Non-pigmented ciliary epithelial cell (primary cell): ENCODE measurements around the gene EPHA4.

Experiments
- DNase-seq: peaks from one replicate; pipeline ENCODE4 v3.0.0-alpha.2; 2010; ENCODE audit warnings: low read depth

EPHA4 gene

GRCh38 chr2:221572219-221572820 lies at the start of gene EPHA4:
EPHA4 (minus strand) TSS chr2:221572304; CDS start chr2:221572248, 56 bp downstream.
- DNase-seq: no peak

DNA sequence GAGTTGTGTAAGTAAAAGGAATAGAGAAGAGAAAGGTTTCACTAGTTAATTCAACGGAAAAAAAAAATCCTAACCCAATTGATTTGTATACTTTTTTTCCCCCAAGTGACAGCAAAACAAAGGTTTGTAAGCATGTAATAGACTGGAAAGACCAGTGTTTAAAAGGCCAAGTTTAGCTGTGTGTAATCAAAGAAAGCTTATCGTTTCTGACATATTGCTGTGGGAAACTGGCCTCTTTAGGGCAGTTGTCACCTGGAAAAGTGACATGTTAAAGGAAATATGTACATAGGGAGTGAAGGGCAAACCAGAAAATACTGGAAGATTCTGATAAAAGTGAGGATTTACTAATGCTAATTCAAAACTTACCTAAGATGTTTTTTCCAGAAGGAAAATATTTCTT lies 45.9 kb upstream of the EPHA4 start:
- no peak for DNase-seq

- no peak for DNase-seq
Measured at GRCh38 chr2:221616561-221616960, 44.5 kb upstream of the EPHA4 start.

DNA sequence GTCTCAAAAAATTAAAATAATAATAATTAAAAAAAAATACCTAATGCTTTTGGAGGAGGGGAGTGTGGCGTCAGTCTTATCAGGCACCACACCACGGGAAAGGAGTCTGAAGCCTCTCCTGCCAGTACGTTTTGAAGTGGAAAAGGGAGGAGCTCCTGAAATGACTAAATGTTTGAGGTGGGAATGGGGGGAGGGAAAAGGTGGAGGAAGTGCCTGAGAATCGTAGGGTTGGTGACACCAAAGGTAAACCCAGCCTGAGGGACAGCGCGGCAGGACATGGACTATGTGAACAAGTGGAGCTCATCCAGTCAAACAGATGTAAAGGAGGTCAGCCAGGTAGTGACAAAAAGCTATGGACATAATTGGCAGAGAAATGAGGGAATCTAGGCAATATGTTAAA lies 42.2 kb upstream of the EPHA4 start:
- no peak for DNase-seq

GRCh38 chr2:221612800-221613199 lies 40.7 kb upstream of the EPHA4 start:
- DNase-seq: no peak

DNA sequence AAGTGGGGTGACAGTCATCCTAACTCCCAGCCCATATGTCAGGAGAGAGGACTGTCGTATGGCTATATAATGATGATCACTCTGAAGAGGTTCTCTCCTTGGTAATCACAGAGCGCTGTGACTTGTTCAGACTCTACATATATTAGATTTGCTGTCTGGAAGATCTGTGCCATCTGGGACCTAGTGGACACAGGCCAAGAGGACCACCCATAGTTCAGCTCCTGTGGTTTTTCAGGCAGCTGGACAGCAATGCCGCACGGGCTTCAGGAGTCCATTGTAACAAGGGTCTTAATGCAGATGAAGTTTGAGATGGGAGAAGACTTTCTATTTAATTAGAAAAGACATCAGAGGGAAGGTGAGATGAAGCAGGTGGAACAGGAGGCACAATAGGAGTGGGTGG lies 40.1 kb upstream of the EPHA4 start:
- no peak for DNase-seq

- no peak for DNase-seq
Measured at GRCh38 chr2:221610675-221611074, 38.6 kb upstream of the EPHA4 start.

GRCh38 chr2:221610255-221610654 lies 38.2 kb upstream of the EPHA4 start:
- no peak for DNase-seq

- DNase-seq: no peak
Measured at GRCh38 chr2:221608442-221608841, 36.3 kb upstream of the EPHA4 start.

DNA sequence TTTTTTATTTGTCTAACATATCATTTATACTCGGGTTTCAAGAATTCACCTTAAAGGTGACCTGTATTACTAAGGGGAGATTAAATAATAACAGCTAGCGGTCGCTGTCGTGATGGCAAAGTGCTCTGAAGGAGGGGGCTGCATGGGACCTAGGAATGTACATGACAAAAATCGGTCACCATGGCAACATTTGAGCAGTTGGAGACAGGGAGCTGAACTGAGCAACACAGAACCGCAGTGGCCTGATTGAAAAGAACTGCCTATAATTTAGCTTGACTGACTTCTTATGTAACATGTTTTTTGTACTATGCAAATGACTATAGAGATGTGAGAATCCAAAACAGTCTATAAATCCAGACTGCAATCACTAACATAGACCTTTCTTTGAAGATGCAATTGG lies 34.3 kb upstream of the EPHA4 start:
- DNase-seq: no peak

DNA sequence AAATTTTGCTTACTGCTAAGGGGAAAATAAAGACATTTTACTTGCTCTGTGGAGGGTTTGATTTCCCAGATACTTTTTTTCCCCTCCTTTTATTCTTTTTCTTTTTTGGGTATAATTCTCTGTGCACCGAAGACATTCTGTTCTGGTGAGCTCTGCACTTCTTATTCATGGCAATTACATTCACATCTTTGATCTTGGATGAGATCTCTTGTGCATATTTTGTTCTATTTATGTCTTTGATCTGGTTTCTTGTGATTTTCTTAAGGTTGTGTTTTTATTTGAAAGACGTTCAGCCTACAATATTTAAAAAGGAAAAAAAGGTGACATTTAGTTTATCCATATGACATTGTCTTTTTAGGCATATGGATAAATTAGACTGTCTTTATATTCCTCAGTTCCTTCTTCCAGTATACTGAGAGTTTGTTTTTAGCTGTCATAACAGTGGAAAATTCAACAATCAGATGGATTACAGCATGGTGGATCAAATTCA lies 33.7 kb upstream of the EPHA4 start:
- no peak for DNase-seq

DNA sequence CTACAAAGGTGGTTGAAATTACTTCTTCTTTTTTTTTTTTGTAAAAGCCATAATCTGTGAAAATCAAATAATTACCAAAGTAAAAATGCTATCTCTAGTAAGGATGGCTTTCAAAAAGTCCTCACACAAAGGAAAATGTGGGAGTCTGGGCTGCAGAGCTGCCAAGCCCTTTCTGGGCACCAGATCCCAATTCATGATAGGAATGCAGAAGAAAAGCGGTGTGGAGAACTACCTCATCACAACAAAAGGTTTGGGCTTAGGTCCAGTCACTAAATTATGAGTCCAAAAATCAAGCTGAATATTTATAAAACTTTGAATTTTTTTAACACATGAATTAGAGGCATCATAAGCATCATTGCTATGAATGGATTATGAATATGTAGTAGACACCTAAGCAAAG lies 30.8 kb upstream of the EPHA4 start:
- no peak for DNase-seq

- DNase-seq: no peak
Measured at GRCh38 chr2:221601376-221601775, 29.3 kb upstream of the EPHA4 start.

DNA sequence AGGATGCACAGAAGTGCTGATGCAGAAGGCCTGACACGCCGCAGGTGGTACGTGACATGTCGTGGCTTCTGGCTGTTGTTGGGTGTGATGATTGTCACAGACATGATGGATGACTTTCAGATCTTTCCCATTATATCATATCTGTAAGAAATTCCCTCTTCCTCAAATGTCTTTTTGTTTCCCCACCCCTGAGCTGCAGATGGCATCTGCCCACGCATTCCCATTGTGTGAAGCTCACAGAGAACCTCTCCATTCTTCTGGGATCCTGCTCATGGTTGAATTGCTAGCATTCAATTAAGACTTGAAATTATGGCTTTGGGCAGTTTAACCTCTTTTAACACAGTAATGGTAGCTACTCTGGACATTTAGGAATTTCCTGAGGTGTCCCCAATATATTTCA lies 28.3 kb upstream of the EPHA4 start:
- DNase-seq: no peak

DNA sequence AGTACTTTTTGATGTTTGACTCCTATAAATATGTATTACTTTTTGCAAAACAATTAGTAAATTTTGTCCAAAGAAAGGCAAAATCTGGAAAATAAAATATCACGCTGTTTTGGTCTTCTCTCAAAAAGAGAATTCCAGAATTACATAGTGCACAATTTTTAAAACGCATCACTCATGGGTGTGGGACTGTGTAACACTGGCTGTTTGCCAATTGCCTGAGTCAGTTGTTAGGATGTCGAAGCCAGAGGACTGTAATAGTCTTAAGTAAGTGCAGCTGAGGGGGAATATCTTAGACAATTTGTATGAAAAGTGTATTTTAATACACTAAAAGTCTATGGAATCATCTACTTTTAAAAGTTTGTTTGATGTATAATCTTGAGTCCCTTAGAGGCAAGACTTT lies 24.1 kb upstream of the EPHA4 start:
- DNase-seq: no peak

DNA sequence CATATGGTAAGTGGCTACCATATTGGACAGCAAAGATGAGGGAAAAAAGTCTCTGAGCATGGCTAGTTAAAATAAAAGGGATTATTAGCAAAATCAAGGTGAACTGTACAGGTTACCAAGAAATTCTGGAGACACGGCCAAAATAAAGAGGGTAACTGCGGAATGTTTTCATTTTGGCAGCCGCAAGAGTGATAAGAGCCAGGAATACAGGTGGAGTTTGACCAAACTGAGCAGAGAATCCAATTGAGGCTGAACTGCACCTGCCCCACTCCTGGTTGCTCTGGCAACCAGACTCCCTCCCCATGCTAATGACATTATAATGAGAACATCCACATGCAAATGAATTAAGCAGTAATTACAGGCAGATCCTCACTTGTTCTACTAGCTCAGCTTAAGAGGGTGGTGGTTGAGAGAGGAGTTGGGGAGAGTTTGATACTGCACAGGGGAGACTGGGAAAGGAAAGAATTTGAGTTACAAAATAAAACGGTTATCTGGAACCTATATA lies 18.8 kb upstream of the EPHA4 start:
- DNase-seq: no peak

DNA sequence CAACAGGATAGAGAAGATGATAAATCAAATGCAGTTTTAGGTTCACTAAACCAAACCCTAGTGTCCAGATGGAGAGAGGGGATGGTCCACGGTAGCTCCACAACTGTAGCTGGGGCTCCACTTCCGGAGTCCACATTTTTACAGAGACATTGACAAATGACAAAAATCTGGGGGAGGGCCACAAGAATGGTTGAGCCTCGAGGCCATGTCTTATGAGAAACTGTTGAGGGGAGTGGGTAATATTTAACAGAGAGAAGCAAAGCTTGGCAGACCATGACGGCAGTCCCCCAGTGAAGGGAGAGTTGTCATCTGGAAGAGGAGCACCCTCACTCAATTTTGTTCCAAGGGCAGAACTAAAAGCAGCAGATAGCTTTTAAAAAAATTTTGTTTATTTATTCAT lies 17.6 kb upstream of the EPHA4 start:
- no peak for DNase-seq

DNA sequence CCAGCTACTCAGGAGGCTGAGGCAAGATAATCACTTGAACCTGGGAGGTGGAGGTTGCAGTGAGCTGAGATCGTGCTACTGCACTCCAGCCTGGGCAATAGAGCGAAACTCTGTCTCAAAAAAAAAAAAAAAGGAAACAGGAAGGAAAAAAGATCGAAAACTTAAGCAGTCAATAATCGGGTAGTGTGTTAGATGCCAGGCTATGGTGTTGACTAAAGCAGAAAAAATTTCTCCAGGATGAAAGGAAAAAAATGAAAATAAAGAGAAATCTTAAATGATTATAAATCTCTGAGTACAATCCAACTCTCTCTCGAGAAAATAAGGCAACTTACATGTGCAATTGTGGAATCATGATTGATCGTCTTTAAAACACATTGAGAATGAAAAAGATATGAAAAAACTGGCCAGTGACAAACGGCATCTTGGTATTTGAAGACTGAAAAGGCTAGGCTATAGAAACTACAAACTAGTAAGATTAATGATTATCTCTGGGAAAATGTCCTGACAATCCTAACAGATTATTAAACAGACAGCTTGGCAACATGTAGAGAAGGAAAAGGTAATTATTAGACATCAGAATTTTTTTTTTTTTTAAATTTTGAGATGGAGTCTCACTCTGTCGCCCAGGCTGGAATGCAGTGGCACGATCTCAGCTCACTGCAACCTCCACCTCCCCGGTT lies 16.3 kb upstream of the EPHA4 start:
- DNase-seq: no peak

DNA sequence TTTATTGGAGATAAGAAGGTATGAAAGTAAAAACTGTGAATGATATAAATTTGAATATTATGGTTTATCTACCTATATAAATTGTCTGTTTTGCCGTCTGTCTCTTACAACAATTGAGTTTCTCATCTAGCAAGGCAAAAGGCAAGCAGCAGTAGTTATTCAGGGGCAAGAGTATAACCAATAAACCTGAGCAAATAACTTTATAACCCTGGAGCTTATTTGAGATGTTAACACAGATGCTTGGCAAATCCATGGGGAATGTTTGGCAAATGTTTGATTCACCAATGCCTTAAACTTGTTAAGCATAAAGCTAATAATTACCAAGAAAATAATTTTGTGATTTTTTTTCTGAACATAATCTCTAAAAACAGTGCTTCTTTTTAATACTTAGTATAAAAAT lies 9.9 kb upstream of the EPHA4 start:
- DNase-seq: no peak

DNA sequence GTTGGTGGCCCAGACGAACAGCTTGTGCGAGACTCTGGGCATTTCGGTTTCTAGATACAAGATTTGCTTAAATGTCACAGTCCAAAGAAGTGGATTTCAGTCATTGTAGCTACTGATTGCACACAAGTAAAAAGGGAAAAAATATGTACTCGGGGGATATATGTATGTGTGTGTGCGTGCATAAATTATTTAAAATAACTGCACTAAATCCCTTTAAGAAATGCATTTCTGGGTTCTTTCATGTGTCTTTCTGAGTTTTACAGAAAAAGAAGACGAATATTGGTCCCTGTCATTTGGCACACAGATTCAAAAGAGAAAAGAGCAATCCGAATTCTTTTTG lies 2.1 kb upstream of the EPHA4 start:
- DNase-seq: no peak

- DNase-seq: no peak
Measured at GRCh38 chr2:221573430-221574230, 1.5 kb upstream of the EPHA4 start.

DNA sequence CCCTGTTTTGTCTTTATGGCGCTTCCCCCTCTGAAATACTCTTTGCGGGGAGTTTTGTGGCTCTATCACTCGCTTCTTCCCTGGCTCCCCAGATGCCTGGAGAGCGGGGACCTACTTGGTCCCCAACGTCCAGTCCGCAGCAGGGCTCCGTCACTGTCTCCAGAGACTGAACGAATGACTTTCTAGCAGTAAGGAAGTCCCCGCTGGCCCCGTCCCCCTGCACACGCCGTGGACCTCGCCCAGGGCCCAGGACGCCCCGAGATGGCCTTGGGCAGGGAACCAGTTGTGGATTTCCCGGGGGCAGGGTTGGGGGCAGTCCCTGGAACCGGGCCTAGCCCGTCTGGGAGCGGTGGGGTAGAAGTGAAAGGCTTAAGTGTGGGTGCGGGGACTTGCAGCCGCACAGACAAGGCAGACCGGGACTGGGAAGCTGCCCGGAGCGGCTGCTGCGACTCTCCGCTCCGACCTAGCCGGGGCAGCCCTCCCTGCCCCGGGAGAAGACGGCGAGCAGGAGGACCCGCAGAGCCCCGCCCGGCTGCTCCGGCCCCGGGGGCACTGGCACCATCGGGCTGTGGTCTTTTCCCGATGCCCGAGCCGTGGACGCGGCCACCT lies 821 bp upstream of the EPHA4 start:
- no peak for DNase-seq
